ENCODE measurements around the gene VSNL1. TPM values are rescaled to one million over a fixed set of nuclear protein-coding genes. Genes with fewer than 3 reads are reported as not detected.

VSNL1 gene
- total and polyA plus RNA-seq, 2 donors (not counting 1 experiment from before 2014, with no cell fraction given) = not detected

DNA sequence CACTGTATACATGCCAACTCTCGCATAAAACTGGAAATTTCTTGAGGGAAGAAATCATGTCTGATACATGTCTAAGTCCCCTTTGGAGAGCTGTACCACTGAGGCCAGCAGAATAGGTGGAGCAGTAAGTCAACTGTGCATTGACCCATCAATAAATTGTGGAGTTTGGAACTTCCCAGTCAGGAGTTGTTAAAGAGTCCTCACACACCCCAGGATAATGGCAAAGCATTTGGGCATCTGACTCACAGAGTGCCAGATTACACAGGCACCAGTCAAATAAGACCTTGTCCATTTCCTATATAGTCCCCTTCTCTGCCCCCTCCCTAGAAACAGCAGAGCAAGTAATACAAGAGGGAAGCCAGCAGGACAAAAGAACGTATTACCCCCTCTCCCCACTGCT is 10.4 kb downstream of the VSNL1 start:
- H3K27ac Mint-ChIP-seq = no peak overlapping the region
- CTCF ChIA-PET = no interaction called here
- Histone ChIP-seq H3K4me3 (ENCODE audit: control extremely low read depth in 1 of 5, extremely low read depth in 1 of 5, insufficient read depth in 1 of 5, low read depth in 2 of 5, low read length in 4 of 5) (no peak overlapping the region), H3K4me2 (replicated peaks; ENCODE audit: low read depth, low read length, poor library complexity, severe bottlenecking) (no peak overlapping the region), H4K20me1 (ENCODE audit: control insufficient read depth, insufficient read depth, low read length, poor library complexity, severe bottlenecking) (no peaks in the 10 kb centered on the region), H3K9ac (ENCODE audit: low read length) (no peak overlapping the region), H3K27me3 (replicated peaks in 1 of 4; ENCODE audit: control extremely low read depth in 1 of 4, control insufficient read depth in 3 of 4, insufficient read depth in 4 of 4, low read length in 3 of 4) (peaks cover 0 to 18% (median 12%) of the 10 kb centered on the region in 4 experiments), H3K4me1 (ENCODE audit: control insufficient read depth in 2 of 2, insufficient read depth in 2 of 2, low read length in 2 of 2) (no peaks in the 10 kb centered on the region), H2AFZ (ENCODE audit: insufficient read depth, low read depth, low read length, poor library complexity, severe bottlenecking) (no peak overlapping the region), H3K79me2 (ENCODE audit: control insufficient read depth, insufficient read depth, low read length) (no peaks in the 10 kb centered on the region), H3K9me3 (ENCODE audit: control extremely low read depth in 1 of 3, control insufficient read depth in 2 of 3, insufficient read depth in 1 of 3, low read length in 2 of 3) (no peaks in the 10 kb centered on the region), H3K36me3 (replicated peaks in 1 of 2; ENCODE audit: control extremely low read depth in 1 of 2, control insufficient read depth in 1 of 2, extremely low read depth in 1 of 2, insufficient read depth in 2 of 2, low read length in 1 of 2) (no peaks in the 10 kb centered on the region), H3K27ac (ENCODE audit: low read length in 2 of 2) (no peak overlapping the region)
- intact Hi-C loops (cut with micrococcal nuclease) = no loop called here
- POLR2A ChIA-PET = no interaction called here
- H3K4me1 Mint-ChIP-seq = no peaks in the 10 kb centered on the region
- ATAC-seq (ENCODE audit: low read depth) (no peak), DNase-seq (no peak)
- H3K9me3 Mint-ChIP-seq (ENCODE audit: insufficient read depth) = no peaks in the 10 kb centered on the region
- TF ChIP-seq, protein P1, sequence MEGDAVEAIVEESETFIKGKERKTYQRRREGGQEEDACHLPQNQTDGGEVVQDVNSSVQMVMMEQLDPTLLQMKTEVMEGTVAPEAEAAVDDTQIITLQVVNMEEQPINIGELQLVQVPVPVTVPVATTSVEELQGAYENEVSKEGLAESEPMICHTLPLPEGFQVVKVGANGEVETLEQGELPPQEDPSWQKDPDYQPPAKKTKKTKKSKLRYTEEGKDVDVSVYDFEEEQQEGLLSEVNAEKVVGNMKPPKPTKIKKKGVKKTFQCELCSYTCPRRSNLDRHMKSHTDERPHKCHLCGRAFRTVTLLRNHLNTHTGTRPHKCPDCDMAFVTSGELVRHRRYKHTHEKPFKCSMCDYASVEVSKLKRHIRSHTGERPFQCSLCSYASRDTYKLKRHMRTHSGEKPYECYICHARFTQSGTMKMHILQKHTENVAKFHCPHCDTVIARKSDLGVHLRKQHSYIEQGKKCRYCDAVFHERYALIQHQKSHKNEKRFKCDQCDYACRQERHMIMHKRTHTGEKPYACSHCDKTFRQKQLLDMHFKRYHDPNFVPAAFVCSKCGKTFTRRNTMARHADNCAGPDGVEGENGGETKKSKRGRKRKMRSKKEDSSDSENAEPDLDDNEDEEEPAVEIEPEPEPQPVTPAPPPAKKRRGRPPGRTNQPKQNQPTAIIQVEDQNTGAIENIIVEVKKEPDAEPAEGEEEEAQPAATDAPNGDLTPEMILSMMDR (IDR thresholded peaks at IDR 0.05) = no peak
- no peak for TF ChIP-seq EZH2 (IDR thresholded peaks at IDR 0.05; ENCODE audit: borderline replicate concordance, insufficient read depth, low read depth, low read length, poor library complexity, severe bottlenecking)
- no peak overlapping the region for H3K4me3 Mint-ChIP-seq
- no CpG with 5 or more reads among the region's 2 CpGs for WGBS (ENCODE audit: insufficient coverage)
- H3K27me3 Mint-ChIP-seq = peaks cover 32% of the 10 kb centered on the region

DNA sequence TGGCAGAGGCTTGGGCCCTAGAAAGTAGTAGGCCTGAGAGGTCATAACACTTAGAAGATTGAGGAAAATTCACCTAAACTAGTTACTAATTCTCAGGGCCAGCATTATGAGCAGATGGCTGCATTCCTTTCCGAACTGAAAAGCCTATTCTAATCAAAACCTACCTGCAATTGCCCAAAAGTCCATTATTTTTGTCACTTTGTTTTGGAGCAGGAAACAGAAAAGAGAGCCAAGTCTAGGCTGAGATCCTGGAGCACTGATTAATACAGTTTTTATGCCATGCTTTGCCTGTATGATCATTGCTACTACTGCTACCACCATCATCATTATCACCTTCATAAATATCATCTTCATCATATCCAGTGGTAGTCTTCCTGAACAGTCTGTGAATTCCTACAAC is 14.7 kb downstream of the VSNL1 start:
- Histone ChIP-seq H3K27ac (ENCODE audit: low read length in 2 of 2) (no peak overlapping the region), H3K4me2 (replicated peaks; ENCODE audit: low read depth, low read length, poor library complexity, severe bottlenecking) (no peak overlapping the region), H3K4me3 (ENCODE audit: control extremely low read depth in 1 of 5, extremely low read depth in 1 of 5, insufficient read depth in 1 of 5, low read depth in 2 of 5, low read length in 4 of 5) (no peak overlapping the region), H3K9ac (ENCODE audit: low read length) (no peak overlapping the region), H3K27me3 (replicated peaks in 1 of 4; ENCODE audit: control extremely low read depth in 1 of 4, control insufficient read depth in 3 of 4, insufficient read depth in 4 of 4, low read length in 3 of 4) (peaks cover 0 to 13% (median 10%) of the 10 kb centered on the region in 4 experiments), H3K9me3 (ENCODE audit: control extremely low read depth in 1 of 3, control insufficient read depth in 2 of 3, insufficient read depth in 1 of 3, low read length in 2 of 3) (no peaks in the 10 kb centered on the region), H4K20me1 (ENCODE audit: control insufficient read depth, insufficient read depth, low read length, poor library complexity, severe bottlenecking) (no peaks in the 10 kb centered on the region), H3K4me1 (ENCODE audit: control insufficient read depth in 2 of 2, insufficient read depth in 2 of 2, low read length in 2 of 2) (no peaks in the 10 kb centered on the region), H2AFZ (ENCODE audit: insufficient read depth, low read depth, low read length, poor library complexity, severe bottlenecking) (no peak overlapping the region), H3K36me3 (replicated peaks in 1 of 2; ENCODE audit: control extremely low read depth in 1 of 2, control insufficient read depth in 1 of 2, extremely low read depth in 1 of 2, insufficient read depth in 2 of 2, low read length in 1 of 2) (no peaks in the 10 kb centered on the region), H3K79me2 (ENCODE audit: control insufficient read depth, insufficient read depth, low read length) (no peaks in the 10 kb centered on the region)
- Mint-ChIP-seq H3K27me3 (peaks cover 27% of the 10 kb centered on the region), H3K4me3 (no peak overlapping the region), H3K27ac (no peak overlapping the region), H3K9me3 (ENCODE audit: insufficient read depth) (no peaks in the 10 kb centered on the region), H3K4me1 (no peaks in the 10 kb centered on the region)
- POLR2A ChIA-PET = no interaction called here
- CTCF ChIA-PET = no interaction called here
- no CpG with 5 or more reads among the region's 1 CpG for WGBS (ENCODE audit: insufficient coverage)
- TF ChIP-seq EZH2 (IDR thresholded peaks at IDR 0.05; ENCODE audit: borderline replicate concordance, insufficient read depth, low read depth, low read length, poor library complexity, severe bottlenecking) = no peak
- TF ChIP-seq, protein P1 (IDR thresholded peaks at IDR 0.05) = no peak
- DNase-seq = no peak
- ATAC-seq (ENCODE audit: low read depth) = no peak
- intact Hi-C loops (cut with micrococcal nuclease) = no loop called here

Data from B cell (primary cell).